H9 (cell line): ENCODE results near the gene FRAS1. TPM values are rescaled to one million over a fixed set of nuclear protein-coding genes. Genes with fewer than 3 reads are reported as not detected.

ENCODE experiments used
- DNase-seq: peaks from one replicate; pipeline ENCODE4 v3.0.0-alpha.2; 2017
- H2AFZ ChIP-seq: one replicate; pipeline ENCODE4 v1.6.1; 2013; ENCODE audit warnings: mild to moderate bottlenecking, low read length, control low read depth, moderate library complexity
- H2AK5ac ChIP-seq: 2 replicates; pipeline ENCODE4 v1.6.1; 2013; ENCODE audit warnings: low read length, control low read depth, mixed read lengths; ENCODE audit not compliant: insufficient read length
- H2BK120ac ChIP-seq: one replicate; pipeline ENCODE4 v1.6.1; 2013; ENCODE audit warnings: low read depth, mild to moderate bottlenecking, low read length, control low read depth, inconsistent platforms; ENCODE audit not compliant: poor library complexity, severe bottlenecking
- H2BK12ac ChIP-seq: 2 replicates; pipeline ENCODE4 v1.6.1; 2013; ENCODE audit warnings: low read length, control low read depth, mixed read lengths, low read depth; ENCODE audit not compliant: insufficient read length
- H2BK15ac ChIP-seq: 2 replicates; pipeline ENCODE4 v1.6.1; 2013; ENCODE audit warnings: low read depth, low read length, control low read depth
- H2BK20ac ChIP-seq: one replicate; pipeline ENCODE4 v1.6.1; 2013; ENCODE audit warnings: low read depth, mild to moderate bottlenecking, low read length, control low read depth, inconsistent platforms; ENCODE audit not compliant: poor library complexity, severe bottlenecking
- H2BK5ac ChIP-seq: 2 replicates; pipeline ENCODE4 v1.6.1; 2013; ENCODE audit warnings: low read length, control low read depth, mixed read lengths; ENCODE audit not compliant: insufficient read length
- H3K14ac ChIP-seq: 2 replicates; pipeline ENCODE4 v1.6.1; 2013; ENCODE audit warnings: low read length, control low read depth; ENCODE audit not compliant: insufficient read depth
- H3K18ac ChIP-seq: 2 replicates; pipeline ENCODE4 v1.6.1; 2013; ENCODE audit warnings: low read depth, mild to moderate bottlenecking, mixed read lengths, low read length, control low read depth; ENCODE audit not compliant: insufficient read length
- H3K23ac ChIP-seq: 2 replicates; pipeline ENCODE4 v1.6.1; 2013; ENCODE audit warnings: low read length, control low read depth, mixed read lengths, low read depth; ENCODE audit not compliant: insufficient read length
- H3K23me2 ChIP-seq: 2 replicates; pipeline ENCODE4 v1.6.1; 2013; ENCODE audit warnings: low read depth, mild to moderate bottlenecking, mixed read lengths, low read length, control low read depth; ENCODE audit not compliant: insufficient read length, poor library complexity, severe bottlenecking
- H3K27ac ChIP-seq: 2 replicates; pipeline ENCODE4 v1.5.1; 2013; ENCODE audit warnings: low read length, control low read depth, mixed read lengths, low read depth; ENCODE audit not compliant: insufficient read length
- H3K27me3 ChIP-seq: 2 replicates; pipeline ENCODE4 v1.6.1; 2013; ENCODE audit warnings: low read length, control low read depth, inconsistent platforms; ENCODE audit not compliant: insufficient read depth
- H3K4ac ChIP-seq: 2 replicates; pipeline ENCODE4 v1.6.1; 2013; ENCODE audit warnings: low read depth, mild to moderate bottlenecking, control low read depth, inconsistent platforms, low read length, moderate library complexity
- H3K4me1 ChIP-seq: 2 replicates; pipeline ENCODE4 v1.6.1; 2013; ENCODE audit warnings: low read length, control low read depth, inconsistent platforms; ENCODE audit not compliant: insufficient read depth
- H3K4me2 ChIP-seq: 2 replicates; pipeline ENCODE4 v1.6.1; 2013; ENCODE audit warnings: low read length, control low read depth, mixed read lengths; ENCODE audit not compliant: insufficient read length, insufficient read depth
- H3K56ac ChIP-seq: 2 replicates; pipeline ENCODE4 v1.6.1; 2013; ENCODE audit warnings: low read depth, mild to moderate bottlenecking, mixed read lengths, low read length, control low read depth; ENCODE audit not compliant: insufficient read length
- H3K79me1 ChIP-seq: 2 replicates; pipeline ENCODE4 v1.6.1; 2013; ENCODE audit warnings: low read depth, mild to moderate bottlenecking, moderate library complexity, low read length, control low read depth, inconsistent platforms; ENCODE audit not compliant: insufficient read depth, poor library complexity, severe bottlenecking
- H3K79me2 ChIP-seq: 2 replicates; pipeline ENCODE4 v1.6.1; 2013; ENCODE audit warnings: low read length, control low read depth, inconsistent platforms; ENCODE audit not compliant: insufficient read depth
- H3K9ac ChIP-seq: 2 replicates; pipeline ENCODE4 v1.6.1; 2013; ENCODE audit warnings: low read length, control low read depth, mixed read lengths; ENCODE audit not compliant: insufficient read length; ENCODE audit errors: extremely low read depth
- H3K9me3 ChIP-seq: one replicate; pipeline ENCODE4 v1.6.1; 2013; ENCODE audit warnings: low read depth, low read length, inconsistent platforms; ENCODE audit not compliant: control insufficient read depth
- H3T11ph ChIP-seq: one replicate; pipeline ENCODE4 v1.6.1; 2013; ENCODE audit warnings: mild to moderate bottlenecking, low read length, control low read depth, inconsistent platforms
- H4K20me1 ChIP-seq: one replicate; pipeline ENCODE4 v1.6.1; 2013; ENCODE audit not compliant: control insufficient read depth, insufficient read length, insufficient read depth
- H4K5ac ChIP-seq: 2 replicates; pipeline ENCODE4 v1.6.1; 2013; ENCODE audit warnings: low read depth, mild to moderate bottlenecking, mixed read lengths, low read length, control low read depth; ENCODE audit not compliant: insufficient read length
- H4K8ac ChIP-seq: replicated peaks from 2 replicates; pipeline ENCODE4 v1.6.1; 2013; ENCODE audit warnings: low read length, control low read depth, mixed read lengths, low read depth; ENCODE audit not compliant: insufficient read length
- H4K91ac ChIP-seq: 2 replicates; pipeline ENCODE4 v1.6.1; 2013; ENCODE audit warnings: low read depth, mild to moderate bottlenecking, moderate library complexity, mixed read lengths, low read length, control low read depth; ENCODE audit not compliant: insufficient read length
- H3K27ac Mint-ChIP-seq, 3 experiments: 2 replicates in 2 of 3; 3 replicates in 1 of 3; pipeline ENCODE4 v1.8.0; 2020 to 2021; ENCODE audit warnings: mixed read lengths in 3 of 3, mild to moderate bottlenecking in 1 of 3, moderate library complexity in 1 of 3
- H3K27me3 Mint-ChIP-seq: 2 replicates; pipeline ENCODE4 v1.8.0; 2021; ENCODE audit warnings: low read depth, mild to moderate bottlenecking, moderate library complexity, mixed read lengths
- H3K36me3 Mint-ChIP-seq, 3 experiments: 2 replicates in 2 of 3; 3 replicates in 1 of 3; pipeline ENCODE4 v1.8.0; 2020 to 2021; ENCODE audit warnings: low read depth in 3 of 3, mixed read lengths in 3 of 3; ENCODE audit not compliant: insufficient read depth in 1 of 3
- H3K4me1 Mint-ChIP-seq, 2 experiments: 2 replicates each; pipeline ENCODE4 v1.8.0; 2020; ENCODE audit warnings: mixed read lengths in 2 of 2
- H3K4me3 Mint-ChIP-seq, 2 experiments: 2 replicates in 1 of 2; 3 replicates in 1 of 2; pipeline ENCODE4 v1.8.0; 2020 to 2021; ENCODE audit warnings: mild to moderate bottlenecking in 2 of 2, mixed read lengths in 2 of 2, moderate library complexity in 1 of 2
- H3K9me3 Mint-ChIP-seq, 2 experiments: 2 replicates in 1 of 2; 3 replicates in 1 of 2; pipeline ENCODE4 v1.8.0; 2020; ENCODE audit warnings: mild to moderate bottlenecking in 2 of 2, mixed read lengths in 2 of 2, moderate library complexity in 1 of 2
- CTCF ChIP-seq: fragments of 200-600 bp; sonication (generic); conservative IDR thresholded peaks from 3 replicates; pipeline ENCODE4 v1.8.0; 2021; ENCODE audit warnings: antibody characterized with exemption, mild to moderate bottlenecking
- WGBS: extraction: QIAGEN DNeasy Blood & Tissue Kit; methylation state at CpG from one replicate; pipeline ENCODE4 v1.1.7; 2013; ENCODE audit warnings: missing lambda C conversion rate, low lambda C conversion rate, mixed read lengths; ENCODE audit not compliant: insufficient read length; ENCODE audit errors: extremely low coverage; 5-methylcytosine and 5-hydroxymethylcytosine counted together
- total RNA-seq: library from RNA; stranded (reverse); gene quantifications from 2 replicates; pipeline ENCODE4 v1.2.1, GENCODE V29; 2021

FRAS1 gene
- total RNA-seq, 1 experiment from 2014 or later: 58.5 TPM

- H3K4me2 ChIP-seq: no peak overlapping the region
- Mint-ChIP-seq H3K36me3 (peaks cover 11 to 27% (median 17%) of the 10 kb centered on the region in 3 experiments), H3K27me3 (no peaks in the 10 kb centered on the region), H3K4me1 (peaks cover 10 to 18% of the 10 kb centered on the region in 2 experiments), H3K4me3 (no peak overlapping the region), H3K9me3 (no peaks in the 10 kb centered on the region), H3K27ac (peak overlapping the region; percentile 29 to 93 (median 81); a peak in 6 of 7 replicates)
- TF ChIP-seq CTCF: no peak
- no peaks in the 10 kb centered on the region for H3K27me3 ChIP-seq
- H2BK120ac ChIP-seq: no peak overlapping the region
- no CpG with 5 or more reads among the region's 4 CpGs for WGBS
- H3K14ac ChIP-seq: no peak overlapping the region
- no peak overlapping the region for H2BK15ac ChIP-seq
- no peak overlapping the region for H2BK12ac ChIP-seq
- no peak overlapping the region for H3K4ac ChIP-seq
- H3K9me3 ChIP-seq: no peaks in the 10 kb centered on the region
- no peaks in the 10 kb centered on the region for H3K23me2 ChIP-seq
- H3K9ac ChIP-seq: no peak overlapping the region
- H3K23ac ChIP-seq: no peak overlapping the region
- H4K20me1 ChIP-seq: no peaks in the 10 kb centered on the region
- no peak overlapping the region for H2BK5ac ChIP-seq
- H3K18ac ChIP-seq: no peak overlapping the region
- no peak overlapping the region for H3T11ph ChIP-seq
- no peak overlapping the region for H4K91ac ChIP-seq
- H2BK20ac ChIP-seq: no peak overlapping the region
- no peak overlapping the region for H2AFZ ChIP-seq
- H3K4me1 ChIP-seq: no peaks in the 10 kb centered on the region
- no peak overlapping the region for H3K27ac ChIP-seq
- no peak overlapping the region for H3K56ac ChIP-seq
- H3K79me1 ChIP-seq: no peaks in the 10 kb centered on the region
- H4K8ac ChIP-seq: no peak overlapping the region
- H2AK5ac ChIP-seq: no peak overlapping the region
- no peak for DNase-seq
- H4K5ac ChIP-seq: no peak overlapping the region
- no peaks in the 10 kb centered on the region for H3K79me2 ChIP-seq
Measured at GRCh38 chr4:78293821-78294301, 236.7 kb downstream of the FRAS1 start.
